Measurements from ENCODE around the gene FXYD5.

The FXYD5 gene

DNA sequence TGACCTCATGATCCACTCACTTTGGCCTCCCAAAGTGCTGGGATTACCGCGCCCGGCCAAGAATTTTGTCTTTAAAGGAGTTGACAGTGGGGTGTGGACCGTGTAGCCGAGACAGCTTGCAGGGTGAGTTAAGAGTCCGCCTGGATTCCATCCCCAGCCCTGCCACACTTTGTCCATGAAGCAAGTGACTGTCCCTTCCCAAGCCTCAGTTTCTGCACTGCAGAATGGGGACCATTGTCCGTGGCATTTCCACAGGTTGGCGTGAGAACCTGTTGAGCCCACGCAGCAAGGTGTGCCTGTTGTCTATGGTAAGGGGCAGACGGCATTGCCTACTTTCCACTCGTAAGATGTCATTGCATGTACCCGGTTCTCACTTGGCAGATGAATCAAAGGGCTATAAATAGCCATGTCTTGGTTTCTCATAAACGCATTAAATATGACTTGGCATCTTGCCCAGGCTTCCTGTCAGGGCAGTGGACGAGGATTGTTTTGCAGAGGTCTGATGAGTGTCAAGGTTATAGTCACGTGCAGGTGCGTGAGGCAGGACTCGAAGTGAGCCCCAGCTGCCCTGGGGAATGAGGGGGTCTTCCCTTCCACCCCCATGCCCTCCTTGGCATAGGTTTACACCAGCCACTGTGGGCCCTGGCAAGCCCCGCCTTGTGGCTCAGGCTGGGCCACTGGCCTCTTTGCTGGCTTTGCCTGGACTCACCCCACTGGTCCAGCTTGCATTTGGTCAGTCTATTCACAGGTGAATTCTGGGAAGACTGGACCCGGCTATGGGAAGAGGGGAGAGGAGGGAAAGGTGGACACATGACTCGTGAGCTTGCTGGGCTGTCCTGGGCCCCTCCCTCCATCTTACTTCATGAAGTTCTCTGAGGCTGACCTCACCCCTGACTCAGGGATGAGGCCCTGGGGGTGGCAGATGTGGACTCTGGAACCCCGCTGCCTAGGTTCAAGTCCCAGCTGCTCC lies 59.4 kb downstream of the FXYD5 start:
- Histone ChIP-seq H3K27me3 (ENCODE audit: control insufficient read depth, insufficient read depth, low read length, poor library complexity, severe bottlenecking) (no peaks in the 10 kb centered on the region), H3K4me3 (ENCODE audit: insufficient read depth, low read depth, low read length) (no peak overlapping the region), H3K4me1 (ENCODE audit: control insufficient read depth, insufficient read depth, low read length) (no peaks in the 10 kb centered on the region), H3K9me3 (ENCODE audit: control insufficient read depth, low read length) (no peaks in the 10 kb centered on the region), H3K36me3 (ENCODE audit: control insufficient read depth, insufficient read depth, low read length) (no peaks in the 10 kb centered on the region), H3K27ac (ENCODE audit: insufficient read depth, low read depth, low read length, poor library complexity, severe bottlenecking) (no peak overlapping the region)
- WGBS, 2 experiments = 88 to 92% methylated on average over 21 of the region's 21 CpGs

DNA sequence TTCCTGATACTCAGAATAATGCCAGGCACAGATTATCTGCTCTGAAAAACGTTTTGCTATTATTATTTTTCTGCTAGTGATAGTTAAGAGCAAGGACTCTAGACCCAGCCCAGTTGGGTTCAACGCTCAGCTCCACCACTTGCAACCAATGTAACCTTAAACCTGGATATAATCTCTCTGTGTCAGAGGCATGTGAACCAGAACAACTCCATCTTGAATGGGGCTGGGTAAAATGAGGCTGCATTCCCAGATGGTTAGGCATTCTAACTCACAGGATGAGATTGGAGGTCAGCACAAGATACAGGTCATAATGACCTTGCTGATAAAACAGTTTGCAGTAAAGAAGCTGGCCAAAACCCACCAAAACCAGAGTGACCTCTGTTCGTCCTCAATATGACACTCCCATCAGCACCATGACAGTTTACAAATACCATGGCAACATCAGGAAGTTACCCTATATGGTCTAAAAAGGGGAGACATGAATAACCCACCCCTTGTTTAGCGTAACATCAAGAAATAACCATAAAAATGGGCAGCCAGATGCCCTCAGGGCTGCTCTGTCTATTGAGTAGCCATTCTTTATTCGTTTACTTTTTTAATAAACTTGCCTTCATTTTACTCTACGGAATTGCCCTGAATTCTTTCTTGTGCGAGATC lies 60.4 kb downstream of the FXYD5 start:
- Histone ChIP-seq H3K9me3 (ENCODE audit: control insufficient read depth, low read length) (no peaks in the 10 kb centered on the region), H3K27me3 (ENCODE audit: control insufficient read depth, insufficient read depth, low read length, poor library complexity, severe bottlenecking) (no peaks in the 10 kb centered on the region), H3K4me1 (ENCODE audit: control insufficient read depth, insufficient read depth, low read length) (no peaks in the 10 kb centered on the region), H3K27ac (ENCODE audit: insufficient read depth, low read depth, low read length, poor library complexity, severe bottlenecking) (no peak overlapping the region), H3K36me3 (ENCODE audit: control insufficient read depth, insufficient read depth, low read length) (no peaks in the 10 kb centered on the region), H3K4me3 (ENCODE audit: insufficient read depth, low read depth, low read length) (no peak overlapping the region)
- 88 to 89% methylated on average over 7 of the region's 7 CpGs for WGBS, 2 experiments

DNA sequence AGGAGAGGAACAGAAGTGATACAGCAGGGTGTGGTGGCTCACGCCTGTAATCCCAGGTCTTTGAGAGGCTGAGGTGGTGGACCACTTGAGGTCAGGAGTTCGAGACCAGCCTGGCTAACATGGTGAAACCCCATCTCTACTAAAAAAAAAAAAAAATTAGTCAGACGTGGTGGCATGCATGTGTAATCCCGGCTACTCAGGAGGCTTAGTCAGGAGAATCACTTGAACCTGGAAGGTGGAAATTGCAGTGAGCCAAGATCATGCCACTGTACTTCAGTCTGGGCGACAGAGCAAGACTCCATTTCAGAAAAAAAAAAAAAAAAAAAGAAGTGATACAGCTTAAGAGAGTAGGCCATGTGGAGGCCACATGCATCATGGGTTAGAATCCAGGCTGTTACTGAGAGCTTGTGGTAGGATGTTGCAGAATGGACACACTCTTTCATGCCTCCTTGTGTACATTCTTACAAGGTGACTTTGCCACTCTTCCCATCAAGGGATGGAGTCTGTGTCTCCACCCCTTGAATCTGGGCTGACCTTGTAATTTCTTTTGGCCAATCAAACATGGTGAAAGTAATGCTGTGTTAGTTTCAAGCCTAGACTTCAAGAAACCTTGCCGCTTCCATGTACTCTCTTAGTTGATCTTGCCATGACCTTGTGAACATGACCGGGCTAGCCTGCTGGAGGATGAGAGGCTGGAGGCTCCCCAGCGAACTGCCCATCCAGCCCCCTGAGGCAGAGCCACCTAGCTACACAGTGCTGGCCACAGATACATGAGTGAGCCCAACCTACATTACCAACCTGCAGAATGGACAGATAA lies 61.7 kb downstream of the FXYD5 start:
- WGBS, 2 experiments = 90 to 92% methylated on average over 8 of the region's 8 CpGs
- Histone ChIP-seq H3K4me3 (ENCODE audit: insufficient read depth, low read depth, low read length) (no peak overlapping the region), H3K9me3 (ENCODE audit: control insufficient read depth, low read length) (no peaks in the 10 kb centered on the region), H3K27me3 (ENCODE audit: control insufficient read depth, insufficient read depth, low read length, poor library complexity, severe bottlenecking) (no peaks in the 10 kb centered on the region), H3K36me3 (ENCODE audit: control insufficient read depth, insufficient read depth, low read length) (no peaks in the 10 kb centered on the region), H3K27ac (ENCODE audit: insufficient read depth, low read depth, low read length, poor library complexity, severe bottlenecking) (no peak overlapping the region), H3K4me1 (ENCODE audit: control insufficient read depth, insufficient read depth, low read length) (no peaks in the 10 kb centered on the region)

DNA sequence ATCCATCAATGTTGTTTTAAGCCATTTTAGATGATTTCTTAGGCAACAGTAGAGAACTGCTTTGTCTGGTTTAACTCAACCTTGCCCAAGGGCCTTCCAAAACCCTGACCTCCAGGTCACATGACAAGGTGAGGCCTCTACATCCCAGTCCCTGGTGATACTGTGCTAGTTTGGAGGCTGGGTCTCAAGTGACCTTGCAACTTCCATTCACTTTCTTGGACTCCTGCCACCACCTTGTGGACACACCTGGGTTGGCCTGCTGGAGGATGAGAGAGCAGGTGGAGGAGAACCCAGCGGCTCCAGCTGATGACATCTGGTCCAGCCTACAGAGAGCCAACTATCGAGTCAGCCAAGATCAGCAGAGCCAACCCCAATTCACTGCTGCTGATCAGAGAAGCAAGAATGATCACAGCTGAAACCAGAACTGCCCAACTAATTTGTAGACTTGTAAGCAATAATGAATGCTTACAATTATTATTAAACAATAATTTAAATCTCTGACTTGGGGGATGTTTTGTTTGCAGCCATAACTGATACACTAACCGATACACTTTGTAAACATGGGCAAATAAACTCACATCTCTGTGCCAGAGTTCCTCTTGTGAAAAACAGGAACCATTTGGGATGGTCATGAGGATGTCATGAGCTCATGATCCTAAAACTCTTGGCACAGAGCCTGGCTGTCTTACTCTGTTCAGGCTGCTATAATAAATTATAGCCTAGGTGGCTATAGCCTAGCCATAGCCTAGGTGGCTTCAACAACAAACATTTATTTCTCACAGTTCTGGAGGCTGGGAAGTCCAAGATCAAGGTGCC lies 62.5 kb downstream of the FXYD5 start:
- Histone ChIP-seq H3K27ac (ENCODE audit: insufficient read depth, low read depth, low read length, poor library complexity, severe bottlenecking) (no peak overlapping the region), H3K27me3 (ENCODE audit: control insufficient read depth, insufficient read depth, low read length, poor library complexity, severe bottlenecking) (no peaks in the 10 kb centered on the region), H3K4me1 (ENCODE audit: control insufficient read depth, insufficient read depth, low read length) (no peaks in the 10 kb centered on the region), H3K9me3 (ENCODE audit: control insufficient read depth, low read length) (no peaks in the 10 kb centered on the region), H3K36me3 (ENCODE audit: control insufficient read depth, insufficient read depth, low read length) (no peaks in the 10 kb centered on the region), H3K4me3 (ENCODE audit: insufficient read depth, low read depth, low read length) (no peak overlapping the region)
- WGBS, 2 experiments = 72 to 78% methylated on average over 3 of the region's 3 CpGs

DNA sequence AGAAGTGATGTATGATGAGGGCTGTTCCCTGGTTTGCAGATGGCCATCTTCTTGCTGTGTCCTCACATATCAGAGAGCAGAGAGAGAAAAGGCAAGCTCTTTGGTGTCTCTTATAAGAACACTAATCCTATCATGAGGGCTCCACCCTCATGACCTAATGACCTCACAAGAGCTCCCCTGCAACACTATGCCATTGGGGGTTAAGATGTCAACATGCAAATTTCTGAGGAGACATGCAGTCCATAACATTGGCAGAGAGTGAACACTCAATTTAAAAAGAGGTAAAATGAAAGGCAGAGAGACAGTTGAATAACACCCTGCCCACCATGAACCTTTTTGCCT lies 63.1 kb downstream of the FXYD5 start:
- no peaks in the 10 kb centered on the region for H3K9me3 ChIP-seq (ENCODE audit: control insufficient read depth, low read length)
- no peaks in the 10 kb centered on the region for H3K36me3 ChIP-seq (ENCODE audit: control insufficient read depth, insufficient read depth, low read length)
- no peaks in the 10 kb centered on the region for H3K4me1 ChIP-seq (ENCODE audit: control insufficient read depth, insufficient read depth, low read length)
- no peak overlapping the region for H3K27ac ChIP-seq (ENCODE audit: insufficient read depth, low read depth, low read length, poor library complexity, severe bottlenecking)
- H3K4me3 ChIP-seq (ENCODE audit: insufficient read depth, low read depth, low read length) = no peak overlapping the region
- H3K27me3 ChIP-seq (ENCODE audit: control insufficient read depth, insufficient read depth, low read length, poor library complexity, severe bottlenecking) = no peaks in the 10 kb centered on the region

DNA sequence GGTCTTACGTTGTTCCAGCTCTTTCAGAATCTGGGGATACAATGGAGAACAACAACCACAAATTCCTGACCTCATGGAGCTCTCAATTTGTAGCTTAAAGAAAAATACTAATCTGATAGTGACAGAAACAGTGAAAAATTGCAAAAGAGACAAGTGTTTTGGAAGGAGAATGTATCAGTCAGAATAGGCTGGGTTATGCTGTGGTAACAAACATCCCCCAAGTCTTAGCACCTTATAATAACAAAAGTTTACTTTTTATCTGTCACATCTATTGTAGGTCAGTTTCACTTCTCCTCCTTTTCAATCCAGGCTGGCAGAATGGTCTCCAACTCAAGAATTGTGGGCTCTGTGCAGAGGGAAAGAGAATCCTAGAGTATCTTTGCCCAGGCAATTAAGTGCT lies 64.5 kb downstream of the FXYD5 start:
- H3K4me3 ChIP-seq (ENCODE audit: insufficient read depth, low read depth, low read length) = no peak overlapping the region
- WGBS, 2 experiments = 83 to 100% methylated on average over 1 of the region's 1 CpG
- H3K27me3 ChIP-seq (ENCODE audit: control insufficient read depth, insufficient read depth, low read length, poor library complexity, severe bottlenecking) = no peaks in the 10 kb centered on the region
- H3K27ac ChIP-seq (ENCODE audit: insufficient read depth, low read depth, low read length, poor library complexity, severe bottlenecking) = no peak overlapping the region
- no peaks in the 10 kb centered on the region for H3K9me3 ChIP-seq (ENCODE audit: control insufficient read depth, low read length)
- no peaks in the 10 kb centered on the region for H3K4me1 ChIP-seq (ENCODE audit: control insufficient read depth, insufficient read depth, low read length)
- no peaks in the 10 kb centered on the region for H3K36me3 ChIP-seq (ENCODE audit: control insufficient read depth, insufficient read depth, low read length)
